Memory B cell (primary cell): ENCODE measurements around the gene GGTA1.
"Not testable (repeated sequence)": the region's sequence is repeated elsewhere in the genome, so short reads cannot be mapped to it uniquely, and the experiment has no call there.

Experiments
- ATAC-seq: fragments of 150-1000 bp; cut with Tn5 transposase; 2 replicates; pipeline ENCODE4 v1.10.0; 2021; ENCODE audit warnings: low read depth, mild to moderate bottlenecking, moderate library complexity
- DNase-seq, 2 donors: peaks; one replicate each; pipeline ENCODE4 v3.0.0; 2022; ENCODE audit warnings: low spot score in 2 of 2
- H3K27ac Mint-ChIP-seq: one replicate; pipeline ENCODE4 v1.8.0; 2022; ENCODE audit warnings: mild to moderate bottlenecking, moderate library complexity, mixed read lengths
- H3K27me3 Mint-ChIP-seq: one replicate; pipeline ENCODE4 v1.8.0; 2022; ENCODE audit warnings: mixed read lengths
- H3K36me3 Mint-ChIP-seq: one replicate; pipeline ENCODE4 v1.8.0; 2022; ENCODE audit warnings: mild to moderate bottlenecking, mixed read lengths
- H3K4me1 Mint-ChIP-seq: one replicate; pipeline ENCODE4 v1.8.0; 2022; ENCODE audit warnings: mixed read lengths
- H3K4me3 Mint-ChIP-seq: one replicate; pipeline ENCODE4 v1.8.0; 2022; ENCODE audit warnings: mild to moderate bottlenecking, moderate library complexity, mixed read lengths
- H3K9me3 Mint-ChIP-seq: one replicate; pipeline ENCODE4 v1.8.0; 2022; ENCODE audit warnings: mixed read lengths

Gene GGTA1

DNA sequence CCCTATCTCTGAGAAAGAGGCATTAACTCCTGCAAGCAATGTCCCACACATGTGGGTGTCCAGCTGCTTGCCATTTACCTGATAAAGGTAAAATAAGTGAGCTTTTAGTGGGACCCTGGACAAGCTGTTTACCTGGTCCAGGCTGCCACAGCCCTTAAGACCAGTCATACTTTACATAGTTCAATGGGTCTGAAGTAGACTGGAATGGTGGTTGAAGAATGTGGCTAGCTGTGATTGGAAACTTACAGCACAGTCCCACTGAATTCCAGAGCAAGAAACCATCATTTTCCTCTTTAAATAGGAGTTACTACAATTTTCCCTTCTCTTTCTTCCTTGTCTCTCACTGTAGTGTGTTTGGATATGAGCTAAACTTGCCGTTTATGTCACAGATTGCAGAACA lies 60.6 kb downstream of the GGTA1 start:
- H3K27me3 Mint-ChIP-seq, result no peaks in the 10 kb centered on the region
- no peak overlapping the region for H3K27ac Mint-ChIP-seq
- H3K4me1 Mint-ChIP-seq, result no peaks in the 10 kb centered on the region

GRCh38 chr9:121437891-121438290 lies 61.8 kb downstream of the GGTA1 start:
- ATAC-seq (no peak), DNase-seq (no peak)
- Mint-ChIP-seq H3K36me3 (no peaks in the 10 kb centered on the region), H3K4me3 (no peak overlapping the region), H3K4me1 (no peaks in the 10 kb centered on the region), H3K27me3 (no peaks in the 10 kb centered on the region), H3K9me3 (no peaks in the 10 kb centered on the region), H3K27ac (no peak overlapping the region)

More for the DNA sequence above, 60.6 kb downstream of the GGTA1 start:
- H3K36me3 Mint-ChIP-seq, result no peaks in the 10 kb centered on the region
- ATAC-seq (no peak), DNase-seq (no peak)
- H3K9me3 Mint-ChIP-seq, result no peaks in the 10 kb centered on the region
- H3K4me3 Mint-ChIP-seq, result no peak overlapping the region

DNA sequence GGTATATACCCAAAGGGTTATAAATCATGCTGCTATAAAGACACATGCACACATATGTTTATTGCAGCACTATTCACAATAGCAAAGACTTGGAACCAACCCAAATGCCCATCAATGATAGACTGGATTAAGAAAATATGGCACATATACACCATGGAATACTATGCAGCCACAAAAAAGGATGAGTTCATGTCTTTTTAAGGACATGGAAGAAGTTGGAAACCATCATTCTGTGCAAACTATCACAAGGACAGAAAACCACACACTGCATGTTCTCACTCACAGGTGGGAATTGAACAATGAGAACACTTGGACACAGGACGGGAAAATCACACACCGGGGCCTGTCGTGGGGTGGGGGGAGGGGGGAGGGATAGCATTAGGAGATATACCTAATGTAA lies 62.6 kb downstream of the GGTA1 start:
- not testable (repeated sequence) for DNase-seq, H3K4me1 Mint-ChIP-seq, H3K36me3 Mint-ChIP-seq, H3K4me3 Mint-ChIP-seq, H3K9me3 Mint-ChIP-seq, H3K27me3 Mint-ChIP-seq, H3K27ac Mint-ChIP-seq, ATAC-seq

GRCh38 chr9:121434969-121435368 lies 64.7 kb downstream of the GGTA1 start:
- H3K4me1 Mint-ChIP-seq, result no peaks in the 10 kb centered on the region
- no peak overlapping the region for H3K4me3 Mint-ChIP-seq
- H3K36me3 Mint-ChIP-seq, result no peaks in the 10 kb centered on the region
- DNase-seq (no peak), ATAC-seq (no peak)
- H3K9me3 Mint-ChIP-seq, result no peaks in the 10 kb centered on the region
- H3K27ac Mint-ChIP-seq, result no peak overlapping the region
- H3K27me3 Mint-ChIP-seq, result no peaks in the 10 kb centered on the region

GRCh38 chr9:121427899-121428298 lies 71.7 kb downstream of the GGTA1 start:
- no peak overlapping the region for H3K27ac Mint-ChIP-seq
- no peaks in the 10 kb centered on the region for H3K4me1 Mint-ChIP-seq
- no peak overlapping the region for H3K4me3 Mint-ChIP-seq
- peaks cover 12% of the 10 kb centered on the region for H3K36me3 Mint-ChIP-seq
- peaks cover 4% of the 10 kb centered on the region for H3K9me3 Mint-ChIP-seq
- DNase-seq, result no peak
- peaks cover 3% of the 10 kb centered on the region for H3K27me3 Mint-ChIP-seq
- no peak for ATAC-seq

GRCh38 chr9:121424024-121424432 lies 75.6 kb downstream of the GGTA1 start:
- H3K36me3 Mint-ChIP-seq, result peaks cover 17% of the 10 kb centered on the region
- no peaks in the 10 kb centered on the region for H3K4me1 Mint-ChIP-seq
- no peak for DNase-seq
- H3K27me3 Mint-ChIP-seq, result peaks cover 6% of the 10 kb centered on the region
- no peak overlapping the region for H3K27ac Mint-ChIP-seq
- peaks cover 4% of the 10 kb centered on the region for H3K9me3 Mint-ChIP-seq
- ATAC-seq, result no peak
- no peak overlapping the region for H3K4me3 Mint-ChIP-seq

DNA sequence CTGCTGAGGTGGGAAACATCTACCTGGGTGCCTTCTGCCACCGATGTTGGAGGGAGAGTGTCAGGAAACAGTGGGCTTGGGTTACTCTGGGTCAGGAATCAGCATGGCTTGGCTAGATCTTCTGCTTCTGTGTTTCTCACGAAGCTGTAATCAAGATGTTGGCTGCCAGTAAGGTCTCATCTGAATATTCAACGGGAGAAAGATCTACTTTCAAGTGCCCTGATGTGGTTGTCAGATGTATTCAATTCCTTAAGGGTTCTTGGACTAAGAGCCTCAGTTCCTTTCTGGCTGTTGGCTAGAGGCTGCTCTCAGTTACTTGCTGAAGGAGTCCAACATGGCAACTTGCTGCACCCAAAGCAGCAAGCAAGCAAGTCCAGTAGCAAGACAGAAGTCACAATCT lies 87.7 kb downstream of the GGTA1 start:
- Mint-ChIP-seq H3K27me3 (no peaks in the 10 kb centered on the region), H3K4me1 (no peaks in the 10 kb centered on the region), H3K36me3 (no peaks in the 10 kb centered on the region), H3K9me3 (no peaks in the 10 kb centered on the region), H3K27ac (no peak overlapping the region), H3K4me3 (no peak overlapping the region)
- ATAC-seq (no peak), DNase-seq (no peak)

GRCh38 chr9:121405899-121406298 lies 93.7 kb downstream of the GGTA1 start:
- Mint-ChIP-seq H3K36me3 (no peaks in the 10 kb centered on the region), H3K4me1 (no peaks in the 10 kb centered on the region), H3K27me3 (no peaks in the 10 kb centered on the region), H3K9me3 (peaks cover 2% of the 10 kb centered on the region), H3K27ac (no peak overlapping the region), H3K4me3 (no peak overlapping the region)
- ATAC-seq (no peak), DNase-seq (no peak)
